BE2C (cell line): ENCODE data around the gene SAPCD1.

ENCODE experiments used
- DNase-seq: peaks from one replicate; pipeline ENCODE4 v3.0.0-alpha.2; 2020
- H3K27me3 ChIP-seq: fragments of 250-450 bp; sonication (Bioruptor Pico); 2 replicates; pipeline ENCODE4 v1.5.1; 2020; ENCODE audit warnings: mild to moderate bottlenecking
- H3K36me3 ChIP-seq: fragments of 250-450 bp; sonication (Bioruptor Pico); 2 replicates; pipeline ENCODE4 v1.5.1; 2020; ENCODE audit warnings: mild to moderate bottlenecking
- H3K4me1 ChIP-seq: fragments of 250-450 bp; sonication (Bioruptor Pico); 2 replicates; pipeline ENCODE4 v1.5.1; 2020
- H3K4me3 ChIP-seq: 2 replicates; pipeline ENCODE4 v1.5.1; 2011; ENCODE audit warnings: low read depth, low read length
- H3K9me3 ChIP-seq: fragments of 250-450 bp; sonication (Bioruptor Pico); 2 replicates; pipeline ENCODE4 v1.5.1; 2020
- CTCF ChIP-seq: IDR thresholded peaks from 2 replicates; pipeline ENCODE4 v1.5.1; 2012; ENCODE audit warnings: mild to moderate bottlenecking, low read depth, low read length

SAPCD1 gene

GRCh38 chr6:31718265-31718664 is 44.2 kb upstream of the SAPCD1 start:
- DNase-seq: no peak
- Histone ChIP-seq H3K36me3 (no peaks in the 10 kb centered on the region), H3K4me1 (no peaks in the 10 kb centered on the region; the same call in 1 of the 2 replicates), H3K27me3 (no peaks in the 10 kb centered on the region), H3K9me3 (no peaks in the 10 kb centered on the region), H3K4me3 (no peak overlapping the region)
- TF ChIP-seq CTCF: no peak

- no peak overlapping the region for H3K4me3 ChIP-seq
- TF ChIP-seq CTCF: no peak
- no peaks in the 10 kb centered on the region; the same call in 1 of the 2 replicates for H3K4me1 ChIP-seq
- H3K27me3 ChIP-seq: no peaks in the 10 kb centered on the region
- H3K36me3 ChIP-seq: no peaks in the 10 kb centered on the region
- DNase-seq: no peak
- no peaks in the 10 kb centered on the region for H3K9me3 ChIP-seq
Measured at GRCh38 chr6:31719001-31719400, 43.5 kb upstream of the SAPCD1 start.

- no peaks in the 10 kb centered on the region for H3K36me3 ChIP-seq
- H3K27me3 ChIP-seq: no peaks in the 10 kb centered on the region
- no peaks in the 10 kb centered on the region; the same call in 1 of the 2 replicates for H3K4me1 ChIP-seq
- TF ChIP-seq CTCF: no peak
- H3K4me3 ChIP-seq: no peak overlapping the region
- DNase-seq: no peak
- no peaks in the 10 kb centered on the region for H3K9me3 ChIP-seq
Measured at GRCh38 chr6:31720196-31720770, 42.2 kb upstream of the SAPCD1 start.

DNA sequence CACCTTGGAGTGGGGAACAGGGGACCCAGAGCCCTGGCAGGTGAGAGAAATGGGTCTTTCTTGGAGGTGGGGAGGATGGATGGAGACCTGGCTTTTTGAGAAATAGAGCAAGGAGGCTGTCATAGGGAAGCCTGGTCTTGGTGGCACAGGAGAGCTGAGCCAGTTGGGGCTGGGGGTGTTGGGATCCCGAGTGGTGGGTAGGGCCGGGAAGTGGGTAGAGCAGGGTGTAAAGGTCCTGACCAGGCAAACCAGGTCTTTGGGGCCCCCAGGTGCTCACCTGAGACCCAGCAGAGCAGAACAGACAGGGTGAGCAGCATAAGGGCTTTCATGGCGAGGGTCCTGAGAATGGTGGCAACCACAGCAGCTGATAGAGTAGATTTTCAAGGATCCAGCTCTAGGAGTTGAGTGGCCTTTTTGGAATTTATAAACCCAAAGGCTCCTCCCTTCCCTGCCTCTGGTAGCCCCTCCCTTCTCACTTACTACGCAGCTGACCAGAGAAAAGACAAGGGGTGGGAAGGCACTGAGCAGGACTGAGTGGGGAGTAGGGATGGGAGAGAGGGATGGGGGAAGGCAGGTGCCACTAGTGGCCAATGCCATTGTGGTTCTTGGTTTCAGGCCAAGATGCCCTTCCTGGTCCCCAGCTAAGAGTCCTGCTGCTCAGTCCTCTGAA is 41.0 kb upstream of the SAPCD1 start, which contains the start of gene LY6G6C:
Gene LY6G6C, minus strand, starts transcription at position 396 of the 670 bp plus-strand sequence. Its CDS starts 67 bp downstream, at position 329.
- Histone ChIP-seq H3K9me3 (no peaks in the 10 kb centered on the region), H3K27me3 (no peaks in the 10 kb centered on the region), H3K4me1 (no peaks in the 10 kb centered on the region; the same call in 1 of the 2 replicates), H3K36me3 (no peaks in the 10 kb centered on the region), H3K4me3 (no peak within 1 kb of the TSS)
- no peak for DNase-seq
- no peak for TF ChIP-seq CTCF

- no peaks in the 10 kb centered on the region for H3K27me3 ChIP-seq
- DNase-seq: no peak
- H3K9me3 ChIP-seq: no peaks in the 10 kb centered on the region
- H3K36me3 ChIP-seq: no peaks in the 10 kb centered on the region
- H3K4me3 ChIP-seq: no peak overlapping the region
- H3K4me1 ChIP-seq: no peaks in the 10 kb centered on the region; the same call in 1 of the 2 replicates
- TF ChIP-seq CTCF: no peak
Measured at GRCh38 chr6:31722173-31722572, 40.3 kb upstream of the SAPCD1 start.

- H3K4me3 ChIP-seq: no peak within 1 kb of the TSS
- no peaks in the 10 kb centered on the region for H3K9me3 ChIP-seq
- DNase-seq: peak; percentile 36
- TF ChIP-seq CTCF: no peak
- H3K4me1 ChIP-seq: no peaks in the 10 kb centered on the region; the same call in 1 of the 2 replicates
- H3K27me3 ChIP-seq: no peaks in the 10 kb centered on the region
- no peaks in the 10 kb centered on the region for H3K36me3 ChIP-seq
Measured at GRCh38 chr6:31723245-31723979, 39.0 kb upstream of the SAPCD1 start, which contains the start of gene MPIG6B. TSS of gene MPIG6B (plus strand) at chr6:31723373. CDS start at chr6:31723384, 11 bp downstream.
